Measurements from ENCODE around the gene AFG3L2. TPM values are rescaled to one million over a fixed set of nuclear protein-coding genes. Genes with fewer than 3 reads are reported as not detected.

The AFG3L2 gene
- total and polyA plus RNA-seq, 2 of the 8 experiments (the other 6 are each of a cell fraction or from before 2014, with no cell fraction given): 29.7 to 84.8 TPM

GRCh38 chr18:12314591-12315305 lies 62.3 kb downstream of the AFG3L2 start (continued):
- TF ChIP-seq MAFK (IDR thresholded peaks at IDR 0.05; ENCODE audit: low read depth, low read length): no peak

Measured in H1 (cell line).